ENCODE measurements around the gene DTX3. TPM values are rescaled to one million over a fixed set of nuclear protein-coding genes. Genes with fewer than 3 reads are reported as not detected.
A peak's percentile ranks its signal among the peaks of the same experiment; 100 is the strongest.

Gene DTX3
- total RNA-seq, 1 donor from 2014 or later, result 43.7 TPM

DNA sequence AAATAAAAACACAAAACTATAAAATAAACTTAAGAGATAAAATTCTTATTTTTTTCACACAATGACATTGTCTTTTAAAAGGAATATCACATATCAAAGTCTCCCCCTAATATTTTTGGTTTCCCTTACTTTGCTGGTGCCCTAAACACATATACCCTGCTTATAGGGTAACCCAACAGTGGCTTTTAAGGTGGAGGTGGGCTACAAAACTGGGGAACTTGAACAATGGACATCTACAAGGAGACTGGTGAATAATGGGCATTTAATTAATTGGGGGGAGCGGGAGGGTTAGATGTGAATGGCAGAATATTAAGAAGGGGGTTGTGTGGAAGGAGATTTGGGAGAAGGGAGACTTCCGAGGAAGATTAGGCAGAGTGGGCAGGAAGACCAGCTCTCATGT lies 18.8 kb downstream of the DTX3 start:
- Mint-ChIP-seq H3K4me3 (ENCODE audit: unreplicated experiment) (no peak overlapping the region), H3K9me3 (ENCODE audit: unreplicated experiment) (no peaks in the 10 kb centered on the region), H3K27ac (ENCODE audit: unreplicated experiment) (no peak overlapping the region), H3K4me1 (ENCODE audit: unreplicated experiment) (peaks cover 33% of the 10 kb centered on the region), H3K27me3 (ENCODE audit: unreplicated experiment) (peaks cover 60% of the 10 kb centered on the region), H3K36me3 (ENCODE audit: low read depth, unreplicated experiment) (peaks cover 16% of the 10 kb centered on the region)
- DNase-seq (ENCODE audit: low spot score), result no peak
- no peak for TF ChIP-seq CTCF (IDR thresholded peaks at IDR 0.05; ENCODE audit: unreplicated experiment)

DNA sequence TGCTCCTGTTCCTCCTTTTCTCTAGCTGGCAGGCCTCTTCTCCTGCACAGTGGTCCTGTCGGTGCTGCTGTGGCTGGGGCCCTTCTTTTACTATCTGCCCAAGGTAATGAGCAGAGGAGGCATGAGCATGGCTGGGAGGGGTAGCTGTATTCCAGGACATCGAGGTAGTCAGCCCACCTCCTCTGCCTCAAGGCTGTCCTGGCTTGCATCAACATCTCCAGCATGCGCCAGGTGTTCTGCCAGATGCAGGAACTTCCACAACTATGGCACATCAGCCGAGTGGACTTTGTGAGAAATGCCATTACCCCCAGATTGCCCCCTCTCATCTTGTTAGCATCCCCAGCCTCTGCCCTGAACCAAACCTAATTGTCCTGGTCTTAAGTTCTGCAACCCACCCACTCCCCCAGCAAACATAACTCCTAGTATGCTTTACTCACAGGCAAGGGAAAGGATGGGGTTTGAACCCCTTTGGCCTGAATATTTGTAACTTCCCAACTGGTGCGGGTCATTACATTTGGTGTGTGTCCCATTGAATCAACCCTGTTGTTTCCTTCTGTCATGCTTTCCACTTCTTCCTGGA lies 19.3 kb downstream of the DTX3 start:
- H3K4me3 Mint-ChIP-seq (ENCODE audit: unreplicated experiment), result no peak overlapping the region
- H3K27me3 Mint-ChIP-seq (ENCODE audit: unreplicated experiment), result peaks cover 58% of the 10 kb centered on the region
- peaks cover 16% of the 10 kb centered on the region for H3K36me3 Mint-ChIP-seq (ENCODE audit: low read depth, unreplicated experiment)
- no peak for TF ChIP-seq CTCF (IDR thresholded peaks at IDR 0.05; ENCODE audit: unreplicated experiment)
- no peak for DNase-seq (ENCODE audit: low spot score)
- peaks cover 31% of the 10 kb centered on the region for H3K4me1 Mint-ChIP-seq (ENCODE audit: unreplicated experiment)
- H3K9me3 Mint-ChIP-seq (ENCODE audit: unreplicated experiment), result no peaks in the 10 kb centered on the region
- no peak overlapping the region for H3K27ac Mint-ChIP-seq (ENCODE audit: unreplicated experiment)

DNA sequence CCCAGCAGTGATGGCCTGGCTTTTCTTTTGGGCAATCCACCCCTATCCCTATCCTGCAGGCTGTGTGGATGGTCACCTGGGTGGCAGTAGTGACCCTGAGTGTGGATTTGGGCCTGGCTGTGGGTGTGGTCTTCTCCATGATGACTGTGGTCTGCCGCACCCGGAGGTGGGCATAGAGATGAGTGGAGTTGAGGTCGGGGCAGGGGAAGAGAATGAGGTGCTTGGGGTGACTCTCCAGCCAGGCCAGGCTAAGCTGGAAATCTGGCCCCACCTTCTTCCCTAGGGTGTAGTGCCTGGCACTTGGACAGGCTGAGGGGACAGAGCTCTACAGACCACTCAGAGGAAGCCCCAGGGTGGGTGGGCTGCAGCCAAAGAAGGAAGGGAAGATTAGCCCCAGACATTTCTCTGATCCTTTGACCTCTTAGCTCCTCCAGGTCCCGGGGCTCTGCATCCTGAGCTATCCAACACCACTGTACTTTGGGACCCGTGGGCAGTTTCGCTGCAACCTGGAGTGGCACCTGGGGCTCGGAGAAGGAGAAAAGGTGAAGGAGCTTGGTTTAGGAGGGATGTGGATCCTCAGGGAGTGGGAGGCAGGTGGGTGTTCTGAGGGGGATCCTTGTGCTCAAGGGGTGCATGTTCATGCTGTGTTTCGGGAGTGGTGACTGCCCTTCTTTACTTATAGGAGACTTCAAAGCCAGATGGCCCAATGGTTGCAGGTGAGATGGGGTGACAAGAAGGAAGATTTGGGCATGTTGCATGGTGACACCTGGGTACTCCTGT lies 20.0 kb downstream of the DTX3 start:
- no peak for DNase-seq (ENCODE audit: low spot score)
- Mint-ChIP-seq H3K27me3 (ENCODE audit: unreplicated experiment) (peaks cover 57% of the 10 kb centered on the region), H3K4me3 (ENCODE audit: unreplicated experiment) (no peak overlapping the region), H3K4me1 (ENCODE audit: unreplicated experiment) (peaks cover 27% of the 10 kb centered on the region), H3K27ac (ENCODE audit: unreplicated experiment) (no peak overlapping the region), H3K9me3 (ENCODE audit: unreplicated experiment) (no peaks in the 10 kb centered on the region), H3K36me3 (ENCODE audit: low read depth, unreplicated experiment) (peaks cover 16% of the 10 kb centered on the region)
- no peak for TF ChIP-seq CTCF (IDR thresholded peaks at IDR 0.05; ENCODE audit: unreplicated experiment)

DNA sequence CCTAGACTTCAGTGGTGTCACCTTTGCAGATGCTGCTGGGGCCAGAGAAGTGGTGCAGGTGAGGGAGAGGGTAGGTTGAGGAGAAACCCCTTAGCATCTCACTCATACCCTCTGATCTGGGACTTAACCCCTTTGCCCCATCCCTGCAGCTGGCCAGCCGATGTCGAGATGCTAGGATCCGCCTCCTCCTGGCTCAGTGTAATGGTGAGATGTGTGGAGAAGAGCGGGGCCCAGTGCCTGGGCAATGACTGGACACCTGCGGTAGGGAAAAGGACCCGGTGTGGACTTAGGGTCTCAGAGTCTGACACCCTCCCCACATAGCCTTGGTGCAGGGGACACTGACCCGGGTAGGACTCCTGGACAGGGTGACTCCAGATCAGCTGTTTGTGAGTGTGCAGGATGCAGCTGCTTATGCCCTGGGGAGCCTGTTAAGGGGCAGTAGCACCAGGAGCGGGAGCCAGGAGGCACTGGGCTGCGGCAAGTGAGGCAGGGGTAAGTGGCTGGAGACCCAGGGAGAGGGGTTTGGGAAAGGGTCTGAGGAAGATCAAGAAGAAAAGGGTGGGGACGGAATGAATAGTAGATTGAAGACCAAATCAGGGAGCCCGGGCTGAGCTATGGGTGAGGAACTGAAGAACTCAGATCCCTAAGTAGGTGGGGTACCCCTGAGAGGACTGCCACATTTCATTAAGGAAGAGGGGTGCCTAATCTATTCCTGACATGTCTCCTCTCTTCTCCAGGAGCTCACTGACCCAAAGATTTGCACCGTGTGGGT lies 20.8 kb downstream of the DTX3 start:
- H3K36me3 Mint-ChIP-seq (ENCODE audit: low read depth, unreplicated experiment), result peaks cover 13% of the 10 kb centered on the region
- peaks cover 27% of the 10 kb centered on the region for H3K4me1 Mint-ChIP-seq (ENCODE audit: unreplicated experiment)
- TF ChIP-seq CTCF (IDR thresholded peaks at IDR 0.05; ENCODE audit: unreplicated experiment), result no peak
- no peak for DNase-seq (ENCODE audit: low spot score)
- peaks cover 52% of the 10 kb centered on the region for H3K27me3 Mint-ChIP-seq (ENCODE audit: unreplicated experiment)
- H3K4me3 Mint-ChIP-seq (ENCODE audit: unreplicated experiment), result no peak overlapping the region
- peak overlapping the region; percentile 18 for H3K27ac Mint-ChIP-seq (ENCODE audit: unreplicated experiment)
- no peaks in the 10 kb centered on the region for H3K9me3 Mint-ChIP-seq (ENCODE audit: unreplicated experiment)
